ENCODE results near the gene HGFAC.

The HGFAC gene

DNA sequence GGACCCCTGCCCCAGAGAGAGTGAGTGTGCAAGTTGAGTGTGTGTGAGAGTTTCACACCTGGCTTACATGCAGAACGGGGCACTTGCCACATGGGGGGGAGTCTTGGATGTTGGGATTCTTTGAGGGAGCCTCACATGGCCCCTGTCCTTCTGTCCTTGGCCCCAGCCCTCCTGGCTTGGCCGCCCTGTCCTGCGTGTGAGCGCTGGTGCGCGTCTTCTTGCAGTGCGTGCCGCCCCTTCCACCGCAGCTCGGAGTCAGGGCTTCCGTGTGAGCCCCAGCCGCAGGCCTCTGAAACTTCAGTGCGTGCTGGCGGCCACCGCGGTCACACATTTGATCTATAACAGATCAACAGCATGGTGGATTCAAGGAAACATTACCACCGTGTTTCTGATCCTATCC is 30.1 kb upstream of the HGFAC start:
- no peak for DNase-seq (ENCODE audit: low read depth)
- no peak overlapping the region for H3K4me3 ChIP-seq (ENCODE audit: low read depth, low read length)
- TF ChIP-seq, protein P1, sequence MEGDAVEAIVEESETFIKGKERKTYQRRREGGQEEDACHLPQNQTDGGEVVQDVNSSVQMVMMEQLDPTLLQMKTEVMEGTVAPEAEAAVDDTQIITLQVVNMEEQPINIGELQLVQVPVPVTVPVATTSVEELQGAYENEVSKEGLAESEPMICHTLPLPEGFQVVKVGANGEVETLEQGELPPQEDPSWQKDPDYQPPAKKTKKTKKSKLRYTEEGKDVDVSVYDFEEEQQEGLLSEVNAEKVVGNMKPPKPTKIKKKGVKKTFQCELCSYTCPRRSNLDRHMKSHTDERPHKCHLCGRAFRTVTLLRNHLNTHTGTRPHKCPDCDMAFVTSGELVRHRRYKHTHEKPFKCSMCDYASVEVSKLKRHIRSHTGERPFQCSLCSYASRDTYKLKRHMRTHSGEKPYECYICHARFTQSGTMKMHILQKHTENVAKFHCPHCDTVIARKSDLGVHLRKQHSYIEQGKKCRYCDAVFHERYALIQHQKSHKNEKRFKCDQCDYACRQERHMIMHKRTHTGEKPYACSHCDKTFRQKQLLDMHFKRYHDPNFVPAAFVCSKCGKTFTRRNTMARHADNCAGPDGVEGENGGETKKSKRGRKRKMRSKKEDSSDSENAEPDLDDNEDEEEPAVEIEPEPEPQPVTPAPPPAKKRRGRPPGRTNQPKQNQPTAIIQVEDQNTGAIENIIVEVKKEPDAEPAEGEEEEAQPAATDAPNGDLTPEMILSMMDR (IDR thresholded peaks at IDR 0.05; ENCODE audit: control insufficient read depth, extremely low read depth, insufficient read depth), result no peak

DNA sequence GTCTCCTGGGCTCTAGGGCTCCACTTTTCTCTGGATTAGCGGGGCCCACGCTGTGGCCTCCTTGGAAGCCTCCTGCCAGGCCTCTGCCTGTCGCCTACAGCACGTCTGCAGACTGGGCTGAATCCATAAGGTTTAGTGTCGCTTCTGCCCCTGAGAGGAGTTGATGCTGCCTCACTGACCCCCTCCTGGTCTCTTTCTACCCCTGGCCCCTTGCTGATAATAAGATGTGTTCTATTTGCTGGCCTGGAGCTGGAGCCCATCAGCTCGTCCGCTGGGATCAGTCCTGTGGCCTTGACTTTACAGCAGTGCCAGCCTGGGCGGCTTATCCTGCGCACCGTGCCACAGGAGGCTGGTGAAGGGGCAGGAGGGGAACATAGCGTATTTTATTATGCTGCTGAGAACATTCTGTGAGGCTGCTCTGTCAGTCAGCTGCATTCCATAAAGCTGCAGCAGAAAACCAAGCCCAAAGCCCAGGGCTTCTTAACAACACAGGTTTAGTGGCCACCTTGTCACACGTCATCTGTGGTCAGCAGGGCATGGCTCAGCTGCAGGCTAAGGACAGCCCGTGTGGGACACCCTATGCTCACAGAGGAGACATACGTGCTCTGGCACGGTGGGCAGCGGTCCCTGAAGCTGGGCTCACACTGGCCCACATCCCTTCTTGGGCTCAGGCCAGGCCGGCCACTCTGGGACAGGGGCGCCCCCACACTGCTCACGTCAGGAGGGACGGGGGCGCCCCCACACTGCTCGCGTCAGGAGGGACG is 29.3 kb upstream of the HGFAC start:
- H3K4me3 ChIP-seq (ENCODE audit: low read depth, low read length), result no peak overlapping the region
- TF ChIP-seq, protein P1 (IDR thresholded peaks at IDR 0.05; ENCODE audit: control insufficient read depth, extremely low read depth, insufficient read depth), result no peak
- DNase-seq (ENCODE audit: low read depth), result no peak

DNA sequence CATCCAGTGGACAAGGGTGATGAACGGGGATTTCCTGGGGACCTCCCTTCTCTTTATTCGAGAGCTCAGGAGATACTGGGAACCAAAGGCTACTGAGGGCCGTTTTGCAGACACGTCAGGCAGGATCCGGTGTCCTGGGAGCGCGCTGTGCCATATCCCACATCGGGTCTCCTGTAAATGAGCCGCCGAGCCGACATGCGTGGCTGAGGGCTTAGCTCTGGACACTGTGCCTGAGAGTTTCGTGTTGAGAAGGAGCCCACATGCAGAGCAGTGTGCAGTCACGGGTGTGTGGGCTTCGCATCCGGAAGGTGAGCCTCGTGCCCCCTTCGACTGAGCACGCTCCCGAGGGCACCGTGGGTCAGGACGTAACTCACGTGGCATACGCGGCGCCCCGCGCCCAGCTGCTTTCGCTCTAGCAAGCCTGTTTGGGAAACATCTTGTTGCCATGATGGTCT is 28.5 kb upstream of the HGFAC start:
- no peak overlapping the region for H3K4me3 ChIP-seq (ENCODE audit: low read depth, low read length)
- DNase-seq (ENCODE audit: low read depth), result no peak
- TF ChIP-seq, protein P1 (IDR thresholded peaks at IDR 0.05; ENCODE audit: control insufficient read depth, extremely low read depth, insufficient read depth), result no peak

DNA sequence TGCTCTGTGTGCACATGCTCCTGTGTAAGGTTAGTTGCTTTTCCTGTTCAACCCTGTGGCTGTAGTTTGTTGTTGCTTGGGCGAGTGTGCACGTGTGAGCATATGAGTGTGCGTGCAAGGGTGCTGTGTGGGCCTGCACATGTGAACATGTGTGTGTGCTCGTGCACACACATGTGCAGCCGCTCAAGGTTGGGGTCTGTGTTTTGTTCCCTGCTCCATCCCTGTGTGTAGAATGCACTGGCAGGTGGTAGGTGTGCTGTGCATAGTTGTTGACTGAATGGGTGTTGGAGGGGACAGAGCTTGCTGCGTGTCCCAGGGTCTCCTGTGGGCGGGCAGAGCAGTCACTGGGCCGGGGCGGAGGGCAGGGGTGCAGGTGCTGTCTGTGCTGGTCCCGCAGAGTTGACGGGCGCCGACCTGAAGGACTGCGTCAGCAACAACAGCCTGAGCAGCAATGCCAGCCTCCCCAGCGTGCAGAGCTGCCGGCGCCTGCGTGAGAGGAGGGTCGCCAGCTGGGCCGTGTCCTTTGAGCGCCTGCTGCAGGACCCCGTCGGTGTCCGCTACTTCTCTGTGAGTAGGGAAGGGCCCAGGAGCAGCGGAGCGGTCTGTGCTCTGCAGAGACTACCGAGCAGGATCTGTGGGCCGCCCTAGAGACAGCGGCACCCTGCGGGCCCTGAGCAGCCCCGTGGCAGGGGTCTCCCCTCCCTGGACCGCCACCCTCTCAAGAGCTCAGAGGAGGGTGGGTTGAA is 27.9 kb upstream of the HGFAC start:
- no peak for DNase-seq (ENCODE audit: low read depth)
- no peak overlapping the region for H3K4me3 ChIP-seq (ENCODE audit: low read depth, low read length)
- TF ChIP-seq, protein P1 (IDR thresholded peaks at IDR 0.05; ENCODE audit: control insufficient read depth, extremely low read depth, insufficient read depth), result no peak

DNA sequence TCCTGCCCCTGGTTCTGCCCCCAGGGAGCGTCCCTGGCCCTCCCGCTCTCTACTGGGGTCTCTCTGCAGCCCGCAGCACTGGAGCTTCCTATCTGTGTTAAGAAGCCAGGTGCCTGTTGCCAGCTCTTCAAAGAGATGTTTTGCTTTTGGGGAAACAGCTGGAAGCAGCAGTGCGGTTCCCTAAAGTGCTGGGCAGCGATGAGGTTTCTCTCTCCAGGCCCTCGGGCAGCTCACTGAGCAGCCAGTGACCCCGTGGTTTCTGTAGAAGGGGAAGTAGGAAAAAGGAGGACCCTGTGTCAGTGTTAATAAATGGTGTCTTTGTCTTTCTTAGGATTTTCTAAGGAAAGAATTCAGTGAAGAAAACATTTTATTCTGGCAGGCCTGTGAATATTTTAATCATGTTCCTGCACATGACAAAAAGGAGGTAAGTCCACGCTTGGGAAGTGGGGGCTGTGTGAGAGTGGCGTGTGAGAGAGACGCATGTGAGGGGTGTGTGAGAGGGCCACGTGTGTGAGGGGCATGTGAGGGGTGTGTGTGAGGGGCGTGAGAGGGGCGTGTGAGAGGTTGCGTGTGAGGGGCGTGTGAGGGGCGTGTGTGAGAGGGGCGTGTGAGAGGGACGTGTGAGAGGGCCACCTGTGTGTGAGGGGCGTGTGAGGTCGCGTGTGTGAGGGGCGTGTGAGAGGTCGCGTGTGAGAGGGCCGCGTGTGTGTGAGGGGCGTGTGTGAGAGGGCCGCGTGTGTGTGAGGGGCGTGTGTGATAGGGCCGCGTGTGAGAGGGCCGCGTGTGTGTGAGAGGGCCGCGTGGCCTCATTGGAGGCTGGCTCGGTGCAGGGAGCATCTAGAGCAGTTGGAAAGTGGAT is 27.1 kb upstream of the HGFAC start:
- TF ChIP-seq, protein P1 (IDR thresholded peaks at IDR 0.05; ENCODE audit: control insufficient read depth, extremely low read depth, insufficient read depth), result no peak
- H3K4me3 ChIP-seq (ENCODE audit: low read depth, low read length), result no peak overlapping the region
- DNase-seq (ENCODE audit: low read depth), result no peak

DNA sequence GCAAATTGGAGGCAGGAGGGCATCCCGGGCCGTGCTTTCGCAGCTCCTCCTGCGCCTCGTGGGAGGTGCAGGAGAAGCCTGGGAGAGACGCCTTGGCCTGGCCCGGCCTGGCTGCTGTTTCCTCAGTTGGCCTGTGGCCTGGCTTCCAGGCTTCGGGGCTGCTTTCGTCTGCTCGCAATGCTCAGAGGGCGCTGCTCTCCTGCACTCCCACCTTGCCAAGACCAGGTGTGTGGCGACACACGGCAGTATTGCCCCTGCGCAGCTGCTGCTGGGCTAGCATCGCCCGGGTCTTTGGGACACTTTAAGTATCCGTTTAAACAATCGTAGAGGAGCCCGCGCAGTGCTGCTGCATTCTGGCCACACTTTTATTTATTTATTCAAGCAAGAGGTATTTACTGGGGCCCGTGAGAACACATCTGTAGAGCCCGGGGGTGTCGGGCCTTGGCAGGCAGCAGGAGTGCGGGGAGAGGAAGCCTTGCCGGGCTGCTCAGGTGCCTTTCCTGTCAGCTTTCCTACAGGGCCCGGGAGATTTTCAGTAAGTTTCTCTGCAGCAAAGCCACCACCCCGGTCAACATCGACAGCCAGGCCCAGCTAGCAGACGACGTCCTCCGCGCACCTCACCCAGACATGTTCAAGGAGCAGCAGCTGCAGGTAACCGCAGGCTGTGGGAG is 26.2 kb upstream of the HGFAC start:
- DNase-seq (ENCODE audit: low read depth), result no peak
- TF ChIP-seq, protein P1 (IDR thresholded peaks at IDR 0.05; ENCODE audit: control insufficient read depth, extremely low read depth, insufficient read depth), result no peak
- H3K4me3 ChIP-seq (ENCODE audit: low read depth, low read length), result no peak overlapping the region

All from LNCaP clone FGC (cell line).